Stimulated activated CD4-positive, alpha-beta T cell treated with anti-CD3 and anti-CD28 coated beads, Interleukin-4, amount 100 ng/mL, for 4 hours (primary cell): ENCODE measurements around the gene ZFP2.
"Not testable (repeated sequence)": the region's sequence is repeated elsewhere in the genome, so short reads cannot be mapped to it uniquely, and the experiment has no call there.

Experiments used
- DNase-seq, 2 experiments: peaks; one replicate each; pipeline ENCODE4 v3.0.0-alpha.2; 2020

The ZFP2 gene

GRCh38 chr5:178895615-178896571, at the start of gene ZFP2:
ZFP2 (plus strand) TSS chr5:178895913; CDS start chr5:178931314, 35,401 bp downstream.
- peak; percentile 5 to 33 for DNase-seq

- no peak for DNase-seq
Observed at GRCh38 chr5:178849316-178849715, 46.4 kb upstream of the ZFP2 start.

DNA sequence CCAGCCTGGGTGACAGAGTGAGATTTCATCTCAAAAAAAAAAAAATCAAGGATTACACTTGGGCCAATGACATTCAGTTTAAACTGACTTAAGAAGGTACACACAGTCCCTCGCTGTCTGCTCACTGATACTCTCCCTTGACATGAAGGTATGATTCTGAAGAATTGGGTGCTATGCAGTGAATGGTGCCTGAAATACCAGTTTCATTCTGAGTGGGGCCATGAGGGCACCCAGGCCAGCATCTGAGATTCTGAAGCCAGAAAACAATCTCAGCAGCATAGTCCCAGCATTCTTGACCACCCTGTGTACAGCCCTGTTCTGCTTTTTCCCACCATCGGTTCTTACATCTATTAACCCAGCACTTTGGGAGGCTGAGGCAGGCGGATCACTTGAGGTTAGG, 43.8 kb upstream of the ZFP2 start:
- no peak for DNase-seq

DNA sequence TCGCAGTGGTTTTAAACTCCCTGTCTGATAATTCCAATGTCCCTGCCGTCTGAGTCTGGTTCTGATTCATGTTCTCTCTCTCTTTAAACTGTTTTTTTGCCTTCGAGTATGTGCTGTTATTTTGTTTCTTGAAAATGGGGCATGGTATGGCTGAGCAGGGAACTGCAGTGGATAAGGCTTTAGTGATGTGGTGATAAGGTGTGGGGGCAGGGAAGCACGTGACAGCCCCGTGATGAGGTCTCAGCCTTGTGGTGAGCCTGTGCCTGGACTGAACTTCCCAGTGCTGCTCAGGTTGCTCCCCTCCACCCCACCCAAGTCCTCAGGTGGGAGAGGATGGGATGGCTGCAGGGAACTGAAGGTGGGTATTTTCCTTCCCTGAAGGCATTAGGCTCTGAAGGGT, 41.4 kb upstream of the ZFP2 start:
- DNase-seq: no peak

- DNase-seq: peak; percentile 74 to 86
Observed at GRCh38 chr5:178859625-178860521, 35.8 kb upstream of the ZFP2 start, which contains the start of gene ZNF354B. ZNF354B (plus strand) TSS chr5:178859953; CDS start chr5:178861048, 1,095 bp downstream.

- not testable (repeated sequence) for DNase-seq
Observed at GRCh38 chr5:178860615-178861014, 35.1 kb upstream of the ZFP2 start.

DNA sequence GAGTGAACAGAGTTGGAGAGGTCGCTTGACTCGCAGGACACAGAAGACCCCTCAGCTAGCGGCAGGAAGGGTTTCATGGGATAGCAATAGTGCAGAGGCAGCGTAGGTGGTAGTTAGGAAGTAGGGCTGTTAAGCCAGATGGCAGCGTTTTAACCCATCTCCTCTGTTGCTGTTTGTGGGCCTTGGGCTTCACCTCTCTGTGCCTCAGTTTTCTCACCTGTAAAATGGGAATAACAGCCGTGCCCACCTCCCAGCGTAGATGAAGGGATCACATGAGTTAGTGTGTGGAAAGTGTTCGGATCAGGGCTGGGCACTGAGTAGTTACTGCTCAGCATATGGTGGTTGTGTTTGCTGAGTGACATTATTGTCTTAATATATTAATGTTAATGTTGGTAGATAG, 34.1 kb upstream of the ZFP2 start:
- no peak for DNase-seq

GRCh38 chr5:178866946-178867345, 28.8 kb upstream of the ZFP2 start:
- no peak for DNase-seq

- DNase-seq: no peak
Observed at GRCh38 chr5:178869577-178869976, 26.1 kb upstream of the ZFP2 start.

DNA sequence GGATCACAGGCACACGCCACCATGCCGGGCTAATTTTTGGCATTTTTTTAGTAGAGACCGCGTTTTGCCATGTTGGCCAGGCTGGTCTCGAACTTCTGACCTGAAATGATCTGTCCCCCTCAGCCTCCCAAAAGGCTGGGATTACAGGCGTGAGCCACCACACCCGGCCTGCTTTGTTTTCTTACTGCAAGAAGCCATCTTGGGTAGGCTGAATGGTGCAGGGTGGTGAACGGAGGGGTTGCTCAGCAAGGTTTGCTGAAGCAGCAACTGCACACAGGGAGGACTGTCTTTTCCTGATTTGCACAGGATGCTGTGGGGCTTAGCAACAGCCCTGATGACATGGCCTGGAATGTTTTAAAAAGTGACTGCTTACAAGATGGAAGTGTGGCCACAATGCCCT, 25.3 kb upstream of the ZFP2 start:
- no peak for DNase-seq

- DNase-seq: no peak
Observed at GRCh38 chr5:178872302-178872701, 23.4 kb upstream of the ZFP2 start.

DNA sequence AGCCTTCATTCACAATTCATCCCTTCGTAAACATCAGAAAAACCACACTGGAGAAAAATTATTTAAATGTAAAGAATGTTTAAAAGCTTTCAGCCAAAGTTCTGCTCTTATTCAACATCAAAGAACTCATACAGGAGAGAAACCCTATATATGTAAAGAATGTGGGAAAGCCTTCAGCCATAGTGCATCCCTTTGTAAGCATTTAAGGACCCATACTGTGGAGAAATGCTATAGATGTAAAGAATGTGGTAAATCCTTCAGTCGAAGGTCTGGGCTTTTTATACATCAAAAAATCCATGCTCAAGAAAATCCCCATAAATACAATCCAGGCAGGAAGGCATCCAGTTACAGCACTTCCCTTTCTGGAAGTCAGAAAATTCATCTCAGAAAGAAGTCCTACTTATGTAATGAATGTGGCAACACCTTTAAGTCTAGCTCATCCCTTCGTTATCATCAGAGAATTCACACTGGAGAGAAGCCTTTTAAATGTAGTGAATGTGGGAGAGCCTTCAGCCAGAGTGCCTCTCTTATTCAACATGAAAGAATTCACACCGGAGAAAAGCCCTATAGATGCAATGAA, 12.5 kb upstream of the ZFP2 start:
- not testable (repeated sequence) for DNase-seq

DNA sequence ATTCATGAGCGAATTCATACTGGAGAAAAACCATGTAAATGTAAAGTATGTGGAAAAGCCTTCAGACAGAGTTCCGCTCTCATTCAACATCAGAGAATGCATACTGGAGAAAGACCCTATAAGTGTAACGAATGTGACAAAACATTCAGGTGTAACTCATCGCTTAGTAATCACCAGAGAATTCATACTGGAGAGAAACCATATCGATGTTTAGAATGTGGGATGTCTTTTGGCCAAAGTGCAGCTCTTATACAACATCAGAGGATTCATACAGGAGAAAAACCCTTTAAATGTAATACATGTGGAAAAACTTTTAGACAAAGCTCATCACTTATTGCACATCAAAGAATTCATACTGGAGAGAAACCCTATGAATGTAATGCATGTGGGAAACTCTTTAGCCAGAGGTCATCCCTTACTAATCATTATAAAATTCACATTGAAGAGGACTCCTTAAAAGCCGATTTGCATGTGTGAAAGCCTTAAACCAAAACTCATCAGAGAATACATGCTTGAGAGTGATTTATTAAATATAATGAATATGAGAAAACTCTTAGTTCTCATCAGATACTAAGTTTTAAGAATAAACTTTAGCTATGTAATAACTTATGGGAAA, 11.8 kb upstream of the ZFP2 start:
- no peak for DNase-seq

DNA sequence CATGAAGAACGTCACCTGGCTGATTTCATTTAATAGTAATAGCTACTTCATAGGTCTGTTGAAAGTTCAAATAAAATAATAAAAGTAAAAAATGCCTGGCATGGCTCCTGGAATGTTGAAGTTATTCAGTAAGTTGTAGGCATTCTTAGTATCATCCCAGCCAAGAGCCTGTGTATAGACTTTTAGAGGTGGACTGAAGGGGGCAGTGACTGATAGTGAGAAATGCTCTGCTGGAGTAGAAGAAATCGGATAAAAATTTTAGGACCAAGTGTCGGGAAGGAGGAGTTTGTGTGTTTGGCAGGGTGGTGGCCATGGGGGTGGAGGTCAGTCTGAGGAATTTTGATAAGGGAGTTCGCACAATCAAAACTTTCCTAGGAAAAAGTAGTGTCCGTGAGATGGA, 3.6 kb downstream of the ZFP2 start:
- DNase-seq: no peak

DNA sequence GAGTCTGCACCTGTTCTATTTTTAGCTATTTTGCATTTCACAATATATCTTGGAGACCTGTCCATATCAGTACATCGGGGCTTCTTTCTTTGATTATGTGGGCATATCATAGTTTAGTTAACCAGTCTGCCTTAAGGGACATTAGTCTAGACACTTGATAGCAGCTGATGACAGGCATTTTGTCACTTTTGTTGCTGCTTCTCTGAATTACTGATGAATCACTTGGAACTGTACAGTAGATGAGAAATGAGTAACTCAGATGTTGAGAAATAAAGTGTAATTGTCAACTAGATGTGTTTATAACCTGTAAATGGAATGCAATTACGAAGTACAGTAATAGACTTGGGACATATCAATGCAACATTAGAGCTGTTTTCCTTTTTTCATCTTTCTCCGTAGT, 7.1 kb downstream of the ZFP2 start:
- DNase-seq: no peak

DNA sequence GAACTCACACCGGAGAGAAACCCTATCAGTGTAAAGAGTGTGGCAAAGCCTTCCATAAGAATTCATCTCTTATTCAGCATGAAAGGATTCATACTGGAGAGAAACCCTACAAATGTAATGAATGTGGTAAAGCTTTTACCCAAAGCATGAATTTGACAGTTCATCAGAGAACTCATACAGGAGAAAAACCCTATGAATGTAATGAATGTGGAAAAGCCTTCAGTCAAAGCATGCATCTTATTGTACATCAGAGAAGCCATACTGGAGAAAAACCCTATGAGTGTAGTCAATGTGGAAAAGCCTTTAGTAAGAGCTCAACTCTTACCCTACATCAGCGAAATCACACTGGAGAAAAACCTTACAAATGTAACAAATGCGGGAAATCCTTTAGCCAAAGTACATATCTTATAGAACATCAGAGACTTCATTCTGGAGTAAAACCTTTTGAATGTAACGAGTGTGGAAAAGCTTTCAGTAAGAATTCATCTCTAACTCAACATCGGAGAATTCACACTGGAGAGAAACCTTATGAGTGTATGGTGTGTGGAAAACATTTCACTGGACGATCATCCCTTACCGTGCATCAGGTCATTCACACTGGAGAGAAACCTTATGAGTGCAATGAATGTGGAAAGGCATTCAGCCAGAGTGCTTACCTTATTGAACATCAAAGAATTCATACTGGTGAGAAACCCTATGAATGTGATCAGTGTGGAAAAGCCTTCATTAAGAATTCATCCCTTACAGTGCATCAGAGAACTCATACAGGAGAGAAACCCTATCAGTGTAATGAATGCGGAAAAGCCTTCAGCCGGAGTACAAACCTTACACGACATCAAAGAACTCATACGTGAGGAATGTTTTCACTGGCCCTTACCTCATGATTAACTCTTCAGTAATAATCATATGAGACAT, 36.4 kb downstream of the ZFP2 start:
- no peak for DNase-seq

DNA sequence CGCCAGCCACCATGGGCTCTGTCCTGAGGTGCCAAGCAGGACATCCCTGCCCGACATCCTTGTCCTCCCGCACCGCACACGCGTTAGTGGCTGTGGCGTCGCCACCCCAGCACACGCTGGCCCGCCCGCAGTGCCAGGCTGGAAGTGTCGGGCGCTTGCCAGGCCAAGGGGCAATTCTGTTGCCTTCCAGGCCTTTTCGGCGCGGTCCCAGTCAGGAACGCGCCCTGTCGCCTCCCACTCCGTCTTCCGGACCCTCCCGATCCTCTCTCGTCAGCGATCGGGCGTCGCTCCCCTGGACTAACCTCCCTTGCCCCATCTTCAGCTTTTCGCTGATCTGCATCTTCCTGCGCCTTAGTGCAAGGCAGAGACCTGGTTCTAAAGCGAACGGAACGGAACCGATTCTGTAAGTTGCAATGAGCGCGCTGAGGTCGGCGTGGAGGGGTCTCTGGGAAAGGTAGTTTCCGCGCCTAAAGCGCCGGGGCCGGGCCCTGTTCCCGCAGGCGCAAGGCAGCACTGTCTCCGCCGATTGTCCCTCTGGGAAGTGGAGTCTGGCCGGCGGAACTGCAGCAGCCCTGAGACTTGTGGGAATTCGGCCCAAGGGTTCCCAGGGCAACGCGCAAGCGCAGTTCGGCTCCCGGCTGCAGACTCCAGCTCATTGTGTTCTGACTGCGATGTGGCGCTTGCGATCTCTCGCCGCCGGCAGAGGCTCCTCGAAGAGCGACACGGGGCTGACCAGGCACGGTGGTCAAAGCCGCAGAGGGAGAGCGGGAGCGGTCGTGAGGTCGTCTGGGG, 45.1 kb downstream of the ZFP2 start, which contains the start of gene ZNF454:
Gene ZNF454, plus strand, starts transcription at position 630 of the 792 bp plus-strand sequence. CDS start 1,594 bp downstream, outside the sequence.
- no peak for DNase-seq

- DNase-seq: no peak
Observed at GRCh38 chr5:178941361-178941760, 45.6 kb downstream of the ZFP2 start.

DNA sequence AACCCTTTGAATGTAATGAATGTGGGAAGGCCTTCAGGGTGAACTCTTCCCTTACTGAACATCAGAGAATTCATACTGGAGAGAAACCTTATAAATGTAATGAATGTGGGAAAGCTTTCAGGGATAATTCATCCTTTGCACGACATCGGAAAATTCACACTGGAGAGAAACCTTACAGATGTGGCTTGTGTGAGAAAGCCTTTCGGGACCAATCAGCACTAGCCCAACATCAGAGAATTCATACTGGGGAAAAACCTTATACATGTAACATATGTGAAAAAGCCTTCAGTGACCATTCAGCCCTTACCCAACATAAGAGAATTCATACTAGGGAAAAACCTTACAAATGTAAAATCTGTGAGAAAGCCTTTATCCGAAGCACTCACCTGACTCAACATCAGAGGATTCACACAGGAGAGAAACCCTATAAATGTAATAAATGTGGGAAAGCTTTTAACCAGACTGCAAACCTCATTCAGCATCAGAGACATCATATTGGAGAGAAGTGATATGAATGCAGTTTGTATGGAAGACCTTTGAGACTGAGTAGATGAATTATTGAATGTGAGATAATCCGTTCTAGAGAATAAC, 69.8 kb downstream of the ZFP2 start:
- no peak for DNase-seq

DNA sequence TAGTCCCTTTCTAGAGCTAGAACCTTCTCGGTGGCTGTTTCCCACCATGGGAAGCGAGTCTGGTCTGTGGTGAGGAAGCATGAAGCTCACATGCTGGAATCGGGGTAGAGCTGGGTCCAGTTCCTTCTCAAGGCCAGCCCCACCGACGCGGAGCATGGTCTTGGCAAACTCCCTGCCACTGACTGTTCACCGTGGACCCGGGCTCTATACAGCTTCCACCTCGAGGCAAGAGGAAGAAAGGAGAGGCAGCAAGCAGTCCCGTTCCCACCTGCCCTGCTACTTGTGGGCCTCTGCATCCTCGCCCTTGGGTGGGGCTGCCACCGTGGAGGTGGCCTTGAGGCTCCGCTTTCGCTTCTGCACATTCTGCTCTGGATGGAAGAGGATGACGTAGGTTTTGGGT, 85.7 kb downstream of the ZFP2 start:
- DNase-seq: no peak
